ENCODE data around the gene NLE1. TPM values are rescaled to one million over a fixed set of nuclear protein-coding genes. Genes with fewer than 3 reads are reported as not detected.

Gene NLE1
- total RNA-seq, 2 experiments from 2014 or later, result 33.0 to 35.2 TPM

GRCh38 chr17:35142467-35142796 lies 329 bp upstream of the NLE1 start:
- Mint-ChIP-seq H3K27ac (peak overlapping the region; percentile 56), H3K9me3 (no peaks in the 10 kb centered on the region), H3K36me3 (ENCODE audit: low read depth) (peaks cover 13% of the 10 kb centered on the region), H3K4me3 (peak overlapping the region; percentile 77), H3K27me3 (ENCODE audit: low read depth) (no peaks in the 10 kb centered on the region), H3K4me1 (ENCODE audit: low read depth) (peaks cover 25% of the 10 kb centered on the region)
- DNase-seq, result no peak
- intact Hi-C loops (cut with micrococcal nuclease), result loop anchor here (1.0 to 2.0 kb wide), 4 partner anchors 18 to 396 kb away; no protein-coding TSS in a partner anchor
- CTCF ChIA-PET, result interaction anchor here (1.6 kb wide), 1 partner anchor 98 kb away, joined by 6 read pairs; no protein-coding TSS in a partner anchor

DNA sequence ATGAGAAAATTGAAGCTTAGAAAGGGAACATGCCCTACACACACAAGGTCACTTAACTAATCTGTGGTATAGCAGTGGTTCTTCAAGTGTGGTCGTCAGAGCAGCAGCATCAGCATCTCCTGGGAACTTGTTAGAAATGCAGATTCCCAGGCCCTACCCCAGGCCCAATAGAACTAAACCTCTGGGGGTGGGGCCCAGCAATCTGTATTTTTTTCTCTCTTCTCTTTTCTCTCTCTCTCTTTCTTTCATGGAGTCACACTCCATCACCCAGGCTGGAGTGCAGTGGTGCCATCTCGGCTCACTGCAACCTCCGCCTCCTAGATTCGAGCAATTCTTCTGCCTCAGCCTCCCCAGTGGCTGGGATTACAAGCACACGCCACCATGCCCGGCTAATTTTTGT lies 3.9 kb downstream of the NLE1 start:
- no peaks in the 10 kb centered on the region for H3K9me3 Mint-ChIP-seq
- H3K27me3 Mint-ChIP-seq (ENCODE audit: low read depth), result no peaks in the 10 kb centered on the region
- CTCF ChIA-PET, result no interaction called here
- DNase-seq, result no peak
- intact Hi-C loops (cut with micrococcal nuclease), result no loop called here
- H3K4me3 Mint-ChIP-seq, result no peak overlapping the region
- peaks cover 43% of the 10 kb centered on the region for H3K36me3 Mint-ChIP-seq (ENCODE audit: low read depth)
- H3K27ac Mint-ChIP-seq, result no peak overlapping the region
- peaks cover 19% of the 10 kb centered on the region for H3K4me1 Mint-ChIP-seq (ENCODE audit: low read depth)

GRCh38 chr17:35135322-35135721 lies 6.8 kb downstream of the NLE1 start:
- CTCF ChIA-PET, result no interaction called here
- intact Hi-C loops (cut with micrococcal nuclease), result no loop called here
- no peaks in the 10 kb centered on the region for H3K9me3 Mint-ChIP-seq
- no peak overlapping the region for H3K4me3 Mint-ChIP-seq
- H3K36me3 Mint-ChIP-seq (ENCODE audit: low read depth), result peaks cover 54% of the 10 kb centered on the region
- H3K4me1 Mint-ChIP-seq (ENCODE audit: low read depth), result peaks cover 6% of the 10 kb centered on the region
- no peaks in the 10 kb centered on the region for H3K27me3 Mint-ChIP-seq (ENCODE audit: low read depth)
- H3K27ac Mint-ChIP-seq, result no peak overlapping the region
- no peak for DNase-seq

GRCh38 chr17:35132816-35133550 lies 9.1 kb downstream of the NLE1 start:
- peaks cover 46% of the 10 kb centered on the region for H3K36me3 Mint-ChIP-seq (ENCODE audit: low read depth)

GRCh38 chr17:35132099-35132498 lies 10.0 kb downstream of the NLE1 start:
- DNase-seq, result no peak
- Mint-ChIP-seq H3K27ac (no peak overlapping the region), H3K9me3 (no peaks in the 10 kb centered on the region), H3K4me3 (no peak overlapping the region), H3K27me3 (ENCODE audit: low read depth) (no peaks in the 10 kb centered on the region), H3K4me1 (ENCODE audit: low read depth) (no peaks in the 10 kb centered on the region), H3K36me3 (ENCODE audit: low read depth) (peaks cover 43% of the 10 kb centered on the region)
- intact Hi-C loops (cut with micrococcal nuclease), result no loop called here
- CTCF ChIA-PET, result no interaction called here

More at GRCh38 chr17:35132816-35133550, 9.1 kb downstream of the NLE1 start:
- Mint-ChIP-seq H3K4me3 (no peak overlapping the region), H3K4me1 (ENCODE audit: low read depth) (no peaks in the 10 kb centered on the region), H3K27ac (no peak overlapping the region), H3K9me3 (no peaks in the 10 kb centered on the region), H3K27me3 (ENCODE audit: low read depth) (no peaks in the 10 kb centered on the region)
- CTCF ChIA-PET, result no interaction called here
- DNase-seq, result no peak
- intact Hi-C loops (cut with micrococcal nuclease), result no loop called here

DNA sequence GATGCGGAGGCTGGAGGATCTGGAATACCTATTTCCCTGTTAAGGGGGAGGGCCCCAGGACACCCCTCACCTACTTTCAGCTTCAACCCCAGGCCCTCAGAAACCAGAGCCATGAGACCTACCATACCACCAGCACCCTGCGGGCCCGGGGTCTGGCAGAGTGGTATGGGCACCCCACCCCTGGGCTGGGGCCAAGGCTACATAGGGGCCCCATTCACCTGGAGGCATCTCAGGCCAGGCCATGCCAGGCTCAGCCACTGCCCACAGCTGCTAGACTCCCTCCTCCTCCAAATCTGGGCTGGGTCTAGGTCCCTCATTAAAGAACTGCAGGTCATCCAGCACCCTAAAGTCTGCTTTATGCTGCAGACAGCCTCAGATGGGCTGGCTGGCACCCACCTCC lies 11.7 kb downstream of the NLE1 start:
- DNase-seq, result no peak
- intact Hi-C loops (cut with micrococcal nuclease), result no loop called here
- H3K4me1 Mint-ChIP-seq (ENCODE audit: low read depth), result no peaks in the 10 kb centered on the region
- H3K27me3 Mint-ChIP-seq (ENCODE audit: low read depth), result no peaks in the 10 kb centered on the region
- H3K4me3 Mint-ChIP-seq, result no peak overlapping the region
- CTCF ChIA-PET, result interaction anchor here (0.9 to 1.1 kb wide), 2 partner anchors 10 to 13 kb away, joined by 3 to 4 read pairs; no protein-coding TSS in a partner anchor
- peak overlapping the region; percentile 59 for H3K27ac Mint-ChIP-seq
- H3K36me3 Mint-ChIP-seq (ENCODE audit: low read depth), result peaks cover 31% of the 10 kb centered on the region
- no peaks in the 10 kb centered on the region for H3K9me3 Mint-ChIP-seq

GRCh38 chr17:35129973-35130351 lies 12.1 kb downstream of the NLE1 start:
- no peak overlapping the region for H3K4me3 Mint-ChIP-seq
- CTCF ChIA-PET, result no interaction called here
- no peak for DNase-seq
- H3K36me3 Mint-ChIP-seq (ENCODE audit: low read depth), result peaks cover 29% of the 10 kb centered on the region
- H3K27me3 Mint-ChIP-seq (ENCODE audit: low read depth), result no peaks in the 10 kb centered on the region
- H3K4me1 Mint-ChIP-seq (ENCODE audit: low read depth), result no peaks in the 10 kb centered on the region
- intact Hi-C loops (cut with micrococcal nuclease), result no loop called here
- peak overlapping the region; percentile 59 for H3K27ac Mint-ChIP-seq
- H3K9me3 Mint-ChIP-seq, result no peaks in the 10 kb centered on the region

DNA sequence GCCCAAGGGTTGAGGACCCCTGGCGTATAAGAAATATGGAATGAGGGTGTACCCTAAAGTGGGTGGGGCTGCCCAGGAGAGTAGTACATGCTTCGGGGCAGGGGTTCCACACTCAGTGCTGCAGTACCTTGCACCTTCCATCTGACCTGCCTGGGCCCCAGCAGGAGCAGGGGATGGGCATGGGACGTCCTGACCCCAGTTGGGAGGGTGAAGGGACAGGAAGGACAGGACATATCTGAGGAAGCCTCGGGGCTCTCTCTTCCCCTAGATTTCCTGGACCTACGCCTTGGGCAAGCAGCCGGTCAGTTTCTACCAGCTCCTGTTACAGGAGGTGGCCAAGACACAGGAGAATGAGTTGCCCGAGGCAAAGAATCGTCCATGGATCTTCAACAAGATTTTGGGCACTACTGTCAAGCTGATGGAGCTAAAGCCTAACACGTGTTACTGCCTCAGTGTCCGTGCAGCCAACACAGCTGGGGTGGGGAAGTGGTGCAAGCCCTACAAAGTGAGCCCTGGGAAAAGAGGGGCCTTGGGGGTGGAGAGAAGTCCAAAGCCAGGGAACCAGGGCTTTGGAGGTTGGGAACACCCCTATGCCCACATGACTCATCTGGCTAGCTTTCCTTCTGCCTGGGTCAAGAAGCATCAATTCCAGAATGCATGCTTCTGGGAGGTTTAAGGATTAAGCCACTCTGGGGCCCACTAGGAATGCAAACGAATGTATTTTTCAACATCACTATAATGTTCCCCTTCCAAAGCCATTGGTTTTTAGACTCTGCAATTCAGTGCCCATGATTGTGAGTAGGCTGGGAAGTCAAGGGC lies 12.7 kb downstream of the NLE1 start:
- Mint-ChIP-seq H3K4me3 (no peak overlapping the region), H3K9me3 (no peaks in the 10 kb centered on the region), H3K27ac (no peak overlapping the region), H3K27me3 (ENCODE audit: low read depth) (no peaks in the 10 kb centered on the region), H3K36me3 (ENCODE audit: low read depth) (peaks cover 24% of the 10 kb centered on the region), H3K4me1 (ENCODE audit: low read depth) (no peaks in the 10 kb centered on the region)
- intact Hi-C loops (cut with micrococcal nuclease), result no loop called here
- DNase-seq, result no peak
- CTCF ChIA-PET, result interaction anchor here (1.2 to 2.6 kb wide), 3 partner anchors 10 to 131 kb away, joined by 3 to 10 read pairs (median 3); partner anchors contain the start of gene RAD51D

DNA sequence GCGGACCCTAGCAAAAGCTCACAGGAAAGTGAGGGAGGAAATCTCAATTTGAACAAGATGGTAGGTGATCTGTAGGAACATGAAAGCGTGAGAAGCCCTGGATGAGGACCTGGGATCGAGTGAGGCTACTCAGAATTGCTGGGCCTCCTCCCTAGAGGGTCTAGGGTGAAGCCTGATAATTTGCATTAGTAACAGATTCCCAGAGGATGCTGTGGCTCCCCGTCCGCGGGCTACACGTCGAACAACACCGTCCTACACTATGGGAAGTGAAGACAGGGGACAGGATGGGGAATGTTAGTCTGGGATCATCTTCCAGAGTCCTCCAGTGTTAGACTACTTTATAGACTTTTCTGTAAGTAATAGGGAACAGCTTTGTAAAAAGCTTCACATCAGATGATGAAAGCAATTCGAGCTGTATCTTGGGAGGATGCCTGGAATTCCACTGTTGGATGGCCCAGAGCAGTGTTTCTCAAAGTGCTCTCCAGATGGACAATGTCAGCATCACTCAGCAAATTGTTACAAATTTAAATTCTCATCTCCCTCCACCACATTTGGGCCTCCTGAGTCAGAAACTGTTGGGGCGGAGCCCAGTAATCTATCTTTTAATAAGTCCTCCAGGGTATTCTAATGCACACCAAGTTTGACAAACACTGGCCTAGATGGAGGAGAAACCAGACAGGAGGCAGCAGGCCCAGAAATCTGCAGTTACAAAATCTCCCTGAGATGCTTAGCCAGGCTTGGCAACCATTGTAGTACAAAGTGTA lies 14.2 kb downstream of the NLE1 start:
- CTCF ChIA-PET, result interaction anchor here (0.7 to 2.6 kb wide), 6 partner anchors 8 to 406 kb away, joined by 3 to 10 read pairs (median 3); partner anchors contain the start of gene RAD51D
- no peaks in the 10 kb centered on the region for H3K27me3 Mint-ChIP-seq (ENCODE audit: low read depth)
- no peaks in the 10 kb centered on the region for H3K4me1 Mint-ChIP-seq (ENCODE audit: low read depth)
- H3K9me3 Mint-ChIP-seq, result no peaks in the 10 kb centered on the region
- DNase-seq, result no peak
- H3K4me3 Mint-ChIP-seq, result no peak overlapping the region
- intact Hi-C loops (cut with micrococcal nuclease), result no loop called here
- H3K27ac Mint-ChIP-seq, result no peak overlapping the region
- H3K36me3 Mint-ChIP-seq (ENCODE audit: low read depth), result peaks cover 13% of the 10 kb centered on the region

- DNase-seq, result no peak
- H3K4me3 Mint-ChIP-seq, result peak within 1 kb of the TSS; percentile 18
- no peaks in the 10 kb centered on the region for H3K27me3 Mint-ChIP-seq (ENCODE audit: low read depth)
- CTCF ChIA-PET, result interaction anchor here (1.1 to 4.6 kb wide), 5 partner anchors 18 to 579 kb away, joined by 4 to 62 read pairs (median 4); no protein-coding TSS in a partner anchor
- peaks cover 18% of the 10 kb centered on the region for H3K36me3 Mint-ChIP-seq (ENCODE audit: low read depth)
- intact Hi-C loops (cut with micrococcal nuclease), result no loop called here
- no peaks in the 10 kb centered on the region for H3K9me3 Mint-ChIP-seq
- H3K27ac Mint-ChIP-seq, result no peak within 1 kb of the TSS
- peaks cover 31% of the 10 kb centered on the region for H3K4me1 Mint-ChIP-seq (ENCODE audit: low read depth)
Observed at GRCh38 chr17:35121315-35121714, 20.8 kb downstream of the NLE1 start, which contains the start of gene FNDC8. FNDC8 (plus strand) TSS chr17:35121615; CDS start chr17:35121694, 79 bp downstream.

GRCh38 chr17:35119370-35120165 lies 22.5 kb downstream of the NLE1 start, which contains the start of gene RAD51D:
RAD51D (minus strand) TSS chr17:35119860; CDS start chr17:35119613, 247 bp downstream.
- Mint-ChIP-seq H3K4me1 (ENCODE audit: low read depth) (peaks cover 42% of the 10 kb centered on the region), H3K4me3 (peak within 1 kb of the TSS; percentile 90), H3K27ac (peak within 1 kb of the TSS; percentile 86), H3K27me3 (ENCODE audit: low read depth) (no peaks in the 10 kb centered on the region), H3K9me3 (no peaks in the 10 kb centered on the region), H3K36me3 (ENCODE audit: low read depth) (peaks cover 32% of the 10 kb centered on the region)
- peak; percentile 78 for DNase-seq
- CTCF ChIA-PET, result interaction anchor here (0.6 to 4.6 kb wide), 29 partner anchors 8 to 629 kb away, joined by 3 to 62 read pairs (median 4); no protein-coding TSS in a partner anchor
- intact Hi-C loops (cut with micrococcal nuclease), result loop anchor here (1.0 to 2.0 kb wide), 6 partner anchors 30 to 699 kb away; partner anchors contain the start of gene TMEM132E
